GM12878 (cell line): ENCODE data around the gene DNAJB2. TPM values are rescaled to one million over a fixed set of nuclear protein-coding genes. Genes with fewer than 3 reads are reported as not detected.

ENCODE experiments used
- ATF2 ChIP-seq: IDR thresholded peaks from 2 replicates; pipeline ENCODE4 v1.6.1; 2012; ENCODE audit warnings: low read length, inconsistent platforms
- CTCF ChIP-seq, 3 experiments: IDR thresholded peaks in 2 of 3; conservative IDR thresholded peaks in 1 of 3; 2 replicates each; pipeline ENCODE4 v1.5.1; 2011; ENCODE audit warnings: low read depth in 3 of 3, low read length in 3 of 3, mild to moderate bottlenecking in 3 of 3, control low read depth in 2 of 3, moderate library complexity in 2 of 3, inconsistent platforms in 1 of 3, mixed read lengths in 1 of 3; ENCODE audit not compliant: control insufficient read depth in 2 of 3, insufficient read depth in 1 of 3; ENCODE audit errors: extremely low read depth in 1 of 3
- ELK1 ChIP-seq: IDR thresholded peaks from 2 replicates; pipeline ENCODE4 v1.6.1; 2012; ENCODE audit warnings: low read depth, low read length, improper control_type of control experiment
- ETV6 ChIP-seq, 2 experiments: fragments of 450-650 bp in 1 of 2; IDR thresholded peaks in 1 of 2; conservative IDR thresholded peaks in 1 of 2; 2 replicates each; pipeline ENCODE4 v1.6.1; 2014; ENCODE audit warnings: antibody characterized with exemption in 1 of 2, borderline replicate concordance in 1 of 2, low read depth in 1 of 2, mild to moderate bottlenecking in 1 of 2, moderate library complexity in 1 of 2
- IKZF2 ChIP-seq, 2 experiments: fragments of 450-650 bp; IDR thresholded peaks; 2 replicates each; pipeline ENCODE4 v1.6.1; 2017; ENCODE audit warnings: mild to moderate bottlenecking in 2 of 2, moderate library complexity in 2 of 2
- KAT2A ChIP-seq: conservative IDR thresholded peaks from 2 replicates; pipeline ENCODE4 v1.6.1; 2011; ENCODE audit warnings: low read depth, low read length; ENCODE audit not compliant: control insufficient read depth
- MEF2A ChIP-seq: IDR thresholded peaks from 2 replicates; pipeline ENCODE4 v1.6.1; 2011; ENCODE audit warnings: low read depth, mild to moderate bottlenecking, low read length, moderate library complexity; ENCODE audit not compliant: insufficient read depth
- MLLT1 ChIP-seq: fragments of 450-650 bp; IDR thresholded peaks from 2 replicates; pipeline ENCODE4 v1.6.1; 2016; ENCODE audit warnings: mild to moderate bottlenecking
- MTA2 ChIP-seq: fragments of 450-650 bp; IDR thresholded peaks from 2 replicates; pipeline ENCODE4 v1.6.1; 2016; ENCODE audit warnings: low read depth, mild to moderate bottlenecking, moderate library complexity
- MYB ChIP-seq: fragments of 150-350 bp; IDR thresholded peaks from 2 replicates; pipeline ENCODE4 v1.6.1; 2014; ENCODE audit warnings: mild to moderate bottlenecking, low read depth, low read length, borderline replicate concordance
- NFXL1 ChIP-seq: fragments of 450-650 bp; IDR thresholded peaks from 2 replicates; pipeline ENCODE4 v1.6.1; 2017; ENCODE audit warnings: antibody characterized with exemption, mild to moderate bottlenecking, borderline replicate concordance
- PAX5 ChIP-seq: IDR thresholded peaks from 2 replicates; pipeline ENCODE4 v1.6.1; 2011; ENCODE audit warnings: low read depth, low read length, borderline replicate concordance
- SMAD1 ChIP-seq: fragments of 450-650 bp; IDR thresholded peaks from 2 replicates; pipeline ENCODE4 v1.6.1; 2018; ENCODE audit warnings: mild to moderate bottlenecking, low read depth; ENCODE audit not compliant: partially characterized antibody
- SPI1 ChIP-seq: IDR thresholded peaks from 2 replicates; pipeline ENCODE4 v1.6.1; 2011; ENCODE audit warnings: low read depth, mild to moderate bottlenecking, low read length, moderate library complexity, borderline replicate concordance; ENCODE audit not compliant: insufficient read depth
- STAT3 ChIP-seq: IDR thresholded peaks from 2 replicates; pipeline ENCODE4 v1.6.1; 2011; ENCODE audit warnings: low read depth, low read length, improper control_type of control experiment
- ZNF622 ChIP-seq: fragments of 450-650 bp; IDR thresholded peaks from 2 replicates; pipeline ENCODE4 v1.6.1; 2017; ENCODE audit warnings: mild to moderate bottlenecking, inconsistent platforms
- polyA plus RNA-seq, 11 experiments: library from polyadenylated mRNA; depleted of rRNA in 4 of 11; unstranded in 6 of 11; stranded (reverse) in 5 of 11; fragments of >200 nt; fragmentation: Nextera tagmentation in 4 of 11; fragmentation: Illumina TruSeq in 1 of 11; extraction: Ambion mirVana in 4 of 11; extraction: Trizol in 1 of 11; gene quantifications; 1 replicate in 1 of 11; 2 replicates in 10 of 11; pipeline versions ENCODE4 v1.2.1 to v1.2.3, GENCODE V29; 2011 to 2016; ENCODE audit warnings: inconsistent platforms in 2 of 11, missing spikeins in 2 of 11, low read depth in 1 of 11
- total RNA-seq, 4 experiments: library from RNA; depleted of rRNA in 3 of 4; stranded (reverse); fragments of >200 nt in 3 of 4; fragmentation: Illumina TruSeq in 1 of 4; extraction: Trizol in 1 of 4; gene quantifications; 2 replicates each; pipeline versions ENCODE4 v1.2.1 to v1.2.3, GENCODE V29; 2013 to 2021
- TF ChIP-seq, protein P1 (sequence below): fragments of 450-650 bp; IDR thresholded peaks from 2 replicates; pipeline ENCODE4 v1.6.1; 2017; ENCODE audit warnings: low read depth, mild to moderate bottlenecking, moderate library complexity

Gene DNAJB2
- total and polyA plus RNA-seq, 10 of the 15 experiments (the other 5 are each of a cell fraction or from before 2014, with no cell fraction given): 0.26 to 36.5 (median 12.5) TPM

- TF ChIP-seq ETV6 (conservative IDR thresholded peaks at IDR 0.05 in 1 of 2, IDR thresholded peaks at IDR 0.05 in 1 of 2; ENCODE audit: borderline replicate concordance in 1 of 2, low read depth in 1 of 2) (no peak), NFXL1 (no peak), SPI1 (no peak), ZNF622 (no peak), IKZF2 (IDR thresholded peaks at IDR 0.05) (no peak), SMAD1 (peak; percentile 64), MYB (no peak), ATF2 (no peak), STAT3 (no peak), ELK1 (no peak), PAX5 (no peak), MTA2 (no peak), CTCF (IDR thresholded peaks at IDR 0.05 in 2 of 3, conservative IDR thresholded peaks at IDR 0.05 in 1 of 3; ENCODE audit: control insufficient read depth in 2 of 3, extremely low read depth in 1 of 3, insufficient read depth in 1 of 3, low read depth in 3 of 3, low read length in 3 of 3) (no peak), MEF2A (no peak), MLLT1 (no peak), KAT2A (no peak)
- TF ChIP-seq, protein P1, sequence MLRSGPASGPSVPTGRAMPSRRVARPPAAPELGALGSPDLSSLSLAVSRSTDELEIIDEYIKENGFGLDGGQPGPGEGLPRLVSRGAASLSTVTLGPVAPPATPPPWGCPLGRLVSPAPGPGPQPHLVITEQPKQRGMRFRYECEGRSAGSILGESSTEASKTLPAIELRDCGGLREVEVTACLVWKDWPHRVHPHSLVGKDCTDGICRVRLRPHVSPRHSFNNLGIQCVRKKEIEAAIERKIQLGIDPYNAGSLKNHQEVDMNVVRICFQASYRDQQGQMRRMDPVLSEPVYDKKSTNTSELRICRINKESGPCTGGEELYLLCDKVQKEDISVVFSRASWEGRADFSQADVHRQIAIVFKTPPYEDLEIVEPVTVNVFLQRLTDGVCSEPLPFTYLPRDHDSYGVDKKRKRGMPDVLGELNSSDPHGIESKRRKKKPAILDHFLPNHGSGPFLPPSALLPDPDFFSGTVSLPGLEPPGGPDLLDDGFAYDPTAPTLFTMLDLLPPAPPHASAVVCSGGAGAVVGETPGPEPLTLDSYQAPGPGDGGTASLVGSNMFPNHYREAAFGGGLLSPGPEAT: no peak
Measured at GRCh38 chr2:219253753-219254589, 25.2 kb upstream of the DNAJB2 start, which contains the start of gene TUBA4A (continued).
